Activated CD4-positive, alpha-beta memory T cell treated with anti-CD3 and anti-CD28 coated beads, Interleukin-2, amount 10 ng/mL, durations not matched to agents 7 days and 5 days (primary cell): Measurements from ENCODE around the gene DDX51. TPM values are rescaled to one million over a fixed set of nuclear protein-coding genes. Genes with fewer than 3 reads are reported as not detected.
A peak's percentile ranks its signal among the peaks of the same experiment; 100 is the strongest.
"Not testable (repeated sequence)": the region's sequence is repeated elsewhere in the genome, so short reads cannot be mapped to it uniquely, and the experiment has no call there.

ENCODE experiments used
- CTCF ChIA-PET: fragments of 350-600 bp; sonication (Branson Sonifier 250); formaldehyde crosslinking; loops from one replicate; lab custom pipeline; 2021; ENCODE audit warnings: antibody characterized with exemption, inconsistent platforms; lab: Charles Lee
- POLR2A ChIA-PET: fragments of 350-600 bp; sonication (Branson Sonifier 250); formaldehyde crosslinking; loops from one replicate; lab custom pipeline; 2021; ENCODE audit warnings: antibody characterized with exemption; lab: Charles Lee
- DNase-seq: peaks from one replicate; pipeline ENCODE4 v3.0.0-alpha.2; 2020
- H3K27ac Mint-ChIP-seq: one replicate; pipeline ENCODE4 v1.8.0; 2021; ENCODE audit warnings: mild to moderate bottlenecking, mixed read lengths
- H3K27me3 Mint-ChIP-seq: one replicate; pipeline ENCODE4 v1.8.0; 2021; ENCODE audit warnings: mixed read lengths
- H3K36me3 Mint-ChIP-seq: one replicate; pipeline ENCODE4 v1.8.0; 2021; ENCODE audit warnings: low read depth, mixed read lengths
- H3K4me1 Mint-ChIP-seq: one replicate; pipeline ENCODE4 v1.8.0; 2021; ENCODE audit warnings: mixed read lengths
- H3K4me3 Mint-ChIP-seq: one replicate; pipeline ENCODE4 v1.8.0; 2021; ENCODE audit warnings: mild to moderate bottlenecking, mixed read lengths
- H3K9me3 Mint-ChIP-seq: one replicate; pipeline ENCODE4 v1.8.0; 2021; ENCODE audit warnings: mixed read lengths
- total RNA-seq, 2 experiments: library from RNA; stranded (reverse); gene quantifications; one replicate each; pipeline ENCODE4 v1.2.3, GENCODE V29; 2021

Gene DDX51
- total RNA-seq, 2 experiments from 2014 or later = 17.9 to 18.6 TPM

DNA sequence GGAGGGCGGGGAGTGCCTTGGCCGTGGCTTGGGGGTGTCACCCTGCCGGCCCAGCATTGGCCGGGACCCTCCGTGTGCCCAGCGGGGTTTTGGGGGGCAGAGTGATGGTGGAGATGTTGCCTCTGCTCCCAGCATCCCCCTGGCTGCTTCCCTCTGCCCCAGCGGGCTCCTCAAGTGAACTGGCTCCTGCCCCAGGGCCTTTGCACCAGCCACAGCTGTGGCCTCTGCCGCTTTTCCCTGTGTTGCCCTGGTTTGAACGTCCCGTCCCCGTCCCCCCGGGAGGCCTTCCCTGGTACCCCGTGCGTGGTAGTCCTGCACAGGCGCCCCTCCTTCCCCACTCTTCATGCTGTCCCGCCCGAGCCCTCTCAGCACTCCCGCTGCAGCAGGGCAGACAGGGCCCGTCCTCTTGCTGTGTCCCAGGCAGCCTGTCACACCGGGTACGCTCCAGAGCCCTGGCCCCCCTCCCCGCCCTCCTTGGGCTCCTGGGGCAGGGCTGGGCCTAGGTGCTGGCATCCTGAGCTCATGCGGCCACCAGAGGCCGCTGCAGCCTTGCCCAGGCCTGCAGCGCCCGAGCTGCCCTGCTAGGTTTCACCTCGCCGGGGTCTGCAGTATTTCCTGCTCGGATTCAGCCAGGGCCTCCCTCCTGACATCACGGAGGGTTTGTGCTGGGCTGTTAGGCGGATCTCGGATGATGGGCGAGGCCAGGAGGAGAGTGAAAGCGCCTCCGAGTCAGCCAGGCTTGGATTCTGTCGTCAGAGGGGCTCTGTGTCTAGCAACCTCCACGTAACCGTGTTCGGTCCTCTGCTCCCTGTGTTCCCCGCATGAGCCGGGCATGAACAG is 9.6 kb upstream of the DDX51 start:
- Mint-ChIP-seq H3K36me3 (no peaks in the 10 kb centered on the region), H3K9me3 (no peaks in the 10 kb centered on the region), H3K4me1 (no peaks in the 10 kb centered on the region), H3K27ac (no peak overlapping the region), H3K27me3 (no peaks in the 10 kb centered on the region), H3K4me3 (no peak overlapping the region)
- ChIA-PET CTCF (interaction anchor here (0.5 to 1.4 kb wide), 23 partner anchors 8 to 485 kb away, joined by 3 to 20 read pairs (median 4); partner anchors contain the start of gene NOC4L), POLR2A (interaction anchor here (0.5 to 1.0 kb wide), 3 partner anchors 35 to 260 kb away, joined by 3 read pairs; no protein-coding TSS in a partner anchor)
- peak; percentile 73 for DNase-seq

DNA sequence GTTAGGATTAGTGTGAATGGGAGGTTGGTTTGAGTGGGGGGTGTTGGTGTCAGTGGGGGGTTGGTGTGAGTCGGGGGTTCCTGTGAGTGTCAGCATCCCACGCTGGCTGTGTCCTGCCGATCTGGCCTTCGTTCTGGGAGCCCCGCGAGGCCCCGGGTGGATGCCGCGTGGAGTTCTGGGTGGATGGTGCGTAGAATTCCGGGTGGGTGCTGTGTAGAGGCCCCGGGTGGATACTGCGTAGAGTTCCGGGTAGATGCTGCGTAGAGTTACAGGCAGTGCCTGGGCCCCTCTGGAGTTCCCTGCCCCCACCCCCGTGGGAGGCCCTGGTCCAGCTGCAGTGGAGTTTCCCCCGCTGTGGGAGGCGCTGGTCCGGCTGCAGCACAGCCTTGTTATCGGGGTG is 8.8 kb upstream of the DDX51 start:
- no peak overlapping the region for H3K27ac Mint-ChIP-seq
- ChIA-PET CTCF (interaction anchor here (1.3 to 1.4 kb wide), 4 partner anchors 31 to 462 kb away, joined by 3 to 20 read pairs (median 6); no protein-coding TSS in a partner anchor), POLR2A (no interaction called here)
- H3K36me3 Mint-ChIP-seq = no peaks in the 10 kb centered on the region
- DNase-seq = no peak
- no peaks in the 10 kb centered on the region for H3K4me1 Mint-ChIP-seq
- H3K4me3 Mint-ChIP-seq = no peak overlapping the region
- no peaks in the 10 kb centered on the region for H3K9me3 Mint-ChIP-seq
- H3K27me3 Mint-ChIP-seq = no peaks in the 10 kb centered on the region

DNA sequence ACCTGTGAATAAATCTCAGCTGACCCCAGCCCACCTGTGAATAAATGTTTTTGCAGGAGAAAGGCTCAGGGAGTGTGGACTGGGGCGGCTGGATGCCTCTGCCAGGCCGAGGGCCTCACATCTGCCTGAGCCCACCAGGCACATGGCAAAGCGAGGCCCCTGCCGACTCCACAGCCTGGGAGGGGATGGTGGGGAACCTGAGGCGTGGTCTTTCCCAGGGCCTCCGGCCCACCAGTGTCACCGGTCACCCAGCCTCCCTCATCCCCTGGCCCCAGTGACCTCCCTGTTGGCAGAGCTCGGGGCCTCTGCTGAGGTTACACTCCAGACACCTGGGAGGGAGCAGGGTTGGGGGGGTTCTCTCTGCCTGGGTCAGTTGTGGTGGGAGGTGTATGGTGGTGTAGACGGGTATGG is 8.3 kb upstream of the DDX51 start:
- Mint-ChIP-seq H3K36me3 (no peaks in the 10 kb centered on the region), H3K4me3 (no peak overlapping the region), H3K27ac (no peak overlapping the region), H3K4me1 (no peaks in the 10 kb centered on the region), H3K27me3 (no peaks in the 10 kb centered on the region), H3K9me3 (no peaks in the 10 kb centered on the region)
- CTCF ChIA-PET = interaction anchor here (1.4 kb wide), 1 partner anchor 32 kb away, joined by 3 read pairs; no protein-coding TSS in a partner anchor
- POLR2A ChIA-PET = no interaction called here
- DNase-seq = no peak

DNA sequence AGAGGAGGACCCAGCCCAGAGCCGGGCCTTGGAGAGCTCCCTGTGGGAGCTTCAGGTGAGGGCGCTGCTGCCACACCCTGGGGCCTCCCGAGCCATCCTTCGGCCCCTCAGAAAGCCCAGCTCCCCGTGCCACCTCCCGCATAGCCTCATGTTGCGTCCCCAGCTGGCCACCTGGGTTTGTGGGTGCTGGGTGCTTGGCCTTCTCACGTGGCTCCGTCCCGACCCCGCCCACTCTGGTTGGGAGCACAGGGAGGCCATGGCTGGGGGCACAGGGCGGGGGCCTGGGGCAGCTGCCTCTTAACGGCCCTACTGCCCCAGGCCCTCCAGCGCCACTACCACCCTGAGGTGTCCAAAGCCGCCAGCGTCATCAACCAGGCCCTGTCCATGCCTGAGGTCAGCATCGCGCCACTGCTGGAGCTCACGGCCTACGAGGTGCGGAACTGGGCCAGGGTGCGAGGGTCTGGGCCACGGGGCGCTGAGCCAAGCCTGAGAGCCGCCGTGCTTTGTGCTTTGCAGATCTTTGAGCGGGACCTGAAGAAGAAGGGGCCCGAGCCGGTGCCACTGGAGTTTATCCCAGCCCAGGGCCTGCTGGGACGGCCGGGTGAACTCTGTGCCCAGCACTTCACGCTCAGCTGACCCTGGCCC is 7.8 kb upstream of the DDX51 start:
- Mint-ChIP-seq H3K36me3 (no peaks in the 10 kb centered on the region), H3K27me3 (no peaks in the 10 kb centered on the region), H3K27ac (no peak overlapping the region), H3K4me1 (peaks cover under 1% of the 10 kb centered on the region), H3K9me3 (no peaks in the 10 kb centered on the region), H3K4me3 (no peak overlapping the region)
- CTCF ChIA-PET = no interaction called here
- no peak for DNase-seq
- POLR2A ChIA-PET = no interaction called here

DNA sequence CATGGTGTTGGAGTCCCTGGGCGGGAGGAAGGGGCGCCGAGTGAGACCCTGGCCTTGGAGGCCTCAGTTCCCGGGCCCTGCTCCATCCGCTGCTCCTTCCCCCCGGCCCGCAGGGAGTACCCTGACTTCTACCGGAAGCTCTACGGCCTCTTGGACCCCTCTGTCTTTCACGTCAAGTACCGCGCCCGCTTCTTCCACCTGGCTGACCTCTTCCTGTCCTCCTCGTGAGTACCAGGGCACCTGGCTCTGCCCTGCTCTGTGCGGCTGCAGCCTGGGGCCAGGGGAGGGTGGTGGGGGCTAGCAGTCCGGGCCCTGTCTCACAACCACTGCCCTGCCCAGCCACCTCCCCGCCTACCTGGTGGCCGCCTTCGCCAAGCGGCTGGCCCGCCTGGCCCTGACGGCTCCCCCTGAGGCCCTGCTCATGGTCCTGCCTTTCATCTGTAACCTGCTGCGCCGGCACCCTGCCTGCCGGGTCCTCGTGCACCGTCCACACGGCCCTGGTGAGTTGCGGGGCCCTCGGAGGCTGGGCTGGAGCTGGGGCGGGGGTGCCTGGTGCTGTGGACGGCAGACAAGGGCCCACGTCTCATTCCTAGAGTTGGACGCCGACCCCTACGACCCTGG is 7.1 kb upstream of the DDX51 start:
- no peak for DNase-seq

DNA sequence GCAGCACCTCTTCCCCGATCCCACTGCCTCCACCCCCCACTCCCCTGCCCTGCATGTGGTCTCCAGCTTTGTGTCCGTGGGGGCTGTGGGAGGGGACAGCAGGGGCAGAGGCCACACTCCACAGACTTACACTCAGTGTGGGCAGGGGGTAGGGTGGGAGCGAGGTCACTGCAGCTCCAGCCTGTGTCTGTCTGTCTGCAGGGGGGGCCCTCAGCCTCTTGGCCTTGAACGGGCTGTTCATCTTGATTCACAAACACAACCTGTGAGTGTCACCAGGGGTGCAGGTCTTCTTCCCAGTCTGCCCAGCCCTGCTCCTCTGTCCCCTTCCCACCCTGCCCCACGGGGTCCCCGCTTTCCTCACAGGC is 6.6 kb upstream of the DDX51 start:
- ChIA-PET CTCF (no interaction called here), POLR2A (no interaction called here)
- DNase-seq = no peak
- Mint-ChIP-seq H3K27me3 (no peaks in the 10 kb centered on the region), H3K4me3 (no peak overlapping the region), H3K36me3 (peaks cover 2% of the 10 kb centered on the region), H3K27ac (no peak overlapping the region), H3K9me3 (no peaks in the 10 kb centered on the region), H3K4me1 (peaks cover 11% of the 10 kb centered on the region)

More for the DNA sequence above, 7.1 kb upstream of the DDX51 start:
- no peaks in the 10 kb centered on the region for H3K9me3 Mint-ChIP-seq
- POLR2A ChIA-PET = no interaction called here
- CTCF ChIA-PET = no interaction called here
- no peak overlapping the region for H3K27ac Mint-ChIP-seq
- no peak overlapping the region for H3K4me3 Mint-ChIP-seq
- H3K36me3 Mint-ChIP-seq = peaks cover under 1% of the 10 kb centered on the region
- peaks cover 6% of the 10 kb centered on the region for H3K4me1 Mint-ChIP-seq
- H3K27me3 Mint-ChIP-seq = no peaks in the 10 kb centered on the region

DNA sequence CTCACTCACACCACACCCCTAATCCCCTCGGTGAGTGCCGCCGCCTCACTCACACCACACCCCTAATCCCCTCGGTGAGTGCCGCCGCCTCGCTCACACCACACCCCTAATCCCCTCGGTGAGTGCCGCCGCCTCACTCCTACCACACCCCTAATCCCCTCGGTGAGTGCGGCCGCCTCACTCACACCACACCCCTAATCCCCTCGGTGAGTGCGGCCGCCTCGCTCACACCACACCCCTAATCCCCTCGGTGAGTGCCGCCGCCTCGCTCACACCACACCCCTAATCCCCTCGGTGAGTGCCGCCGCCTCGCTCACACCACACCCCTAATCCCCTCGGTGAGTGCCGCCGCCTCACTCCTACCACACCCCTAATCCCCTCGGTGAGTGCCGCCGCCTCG is 5.4 kb upstream of the DDX51 start:
- H3K36me3 Mint-ChIP-seq, H3K9me3 Mint-ChIP-seq, POLR2A ChIA-PET, H3K4me3 Mint-ChIP-seq, H3K27ac Mint-ChIP-seq, CTCF ChIA-PET, DNase-seq, H3K27me3 Mint-ChIP-seq: not testable (repeated sequence)
- peaks cover 22% of the 10 kb centered on the region for H3K4me1 Mint-ChIP-seq

DNA sequence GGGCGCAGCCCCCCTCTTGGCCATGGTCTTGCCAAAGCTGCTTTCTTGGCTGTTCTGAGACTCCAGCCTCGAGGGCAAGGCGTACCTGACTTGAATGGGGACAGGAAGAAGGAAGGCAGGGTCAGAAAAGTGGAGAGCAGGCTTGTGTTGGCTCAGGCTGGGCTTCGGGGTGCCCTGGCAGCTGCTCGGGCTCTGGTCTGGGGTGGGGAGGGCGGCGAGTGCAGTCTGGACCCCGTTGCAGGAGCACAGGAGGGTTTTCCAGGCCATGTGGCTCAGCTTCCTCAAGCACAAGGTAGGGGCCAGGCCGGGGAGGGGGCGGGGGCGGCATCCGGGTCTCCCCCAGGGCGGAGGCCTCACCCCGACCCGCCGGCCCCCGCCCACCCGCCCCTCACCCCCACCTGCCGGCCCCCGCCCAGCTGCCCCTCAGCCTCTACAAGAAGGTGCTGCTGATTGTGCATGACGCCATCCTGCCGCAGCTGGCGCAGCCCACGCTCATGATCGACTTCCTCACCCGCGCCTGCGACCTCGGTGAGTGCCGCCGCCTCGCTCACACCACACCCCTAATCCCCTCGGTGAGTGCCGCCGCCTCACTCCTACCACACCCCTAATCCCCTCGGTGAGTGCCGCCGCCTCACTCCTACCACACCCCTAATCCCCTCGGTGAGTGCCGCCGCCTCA is 4.4 kb upstream of the DDX51 start:
- no peaks in the 10 kb centered on the region for H3K9me3 Mint-ChIP-seq
- H3K27ac Mint-ChIP-seq = no peak overlapping the region
- CTCF ChIA-PET = no interaction called here
- H3K4me1 Mint-ChIP-seq = peaks cover 24% of the 10 kb centered on the region
- no peaks in the 10 kb centered on the region for H3K27me3 Mint-ChIP-seq
- peaks cover 4% of the 10 kb centered on the region for H3K36me3 Mint-ChIP-seq
- no peak for DNase-seq
- POLR2A ChIA-PET = interaction anchor here (1.2 kb wide), 1 partner anchor 34 kb away, joined by 4 read pairs; no protein-coding TSS in a partner anchor
- H3K4me3 Mint-ChIP-seq = no peak overlapping the region

DNA sequence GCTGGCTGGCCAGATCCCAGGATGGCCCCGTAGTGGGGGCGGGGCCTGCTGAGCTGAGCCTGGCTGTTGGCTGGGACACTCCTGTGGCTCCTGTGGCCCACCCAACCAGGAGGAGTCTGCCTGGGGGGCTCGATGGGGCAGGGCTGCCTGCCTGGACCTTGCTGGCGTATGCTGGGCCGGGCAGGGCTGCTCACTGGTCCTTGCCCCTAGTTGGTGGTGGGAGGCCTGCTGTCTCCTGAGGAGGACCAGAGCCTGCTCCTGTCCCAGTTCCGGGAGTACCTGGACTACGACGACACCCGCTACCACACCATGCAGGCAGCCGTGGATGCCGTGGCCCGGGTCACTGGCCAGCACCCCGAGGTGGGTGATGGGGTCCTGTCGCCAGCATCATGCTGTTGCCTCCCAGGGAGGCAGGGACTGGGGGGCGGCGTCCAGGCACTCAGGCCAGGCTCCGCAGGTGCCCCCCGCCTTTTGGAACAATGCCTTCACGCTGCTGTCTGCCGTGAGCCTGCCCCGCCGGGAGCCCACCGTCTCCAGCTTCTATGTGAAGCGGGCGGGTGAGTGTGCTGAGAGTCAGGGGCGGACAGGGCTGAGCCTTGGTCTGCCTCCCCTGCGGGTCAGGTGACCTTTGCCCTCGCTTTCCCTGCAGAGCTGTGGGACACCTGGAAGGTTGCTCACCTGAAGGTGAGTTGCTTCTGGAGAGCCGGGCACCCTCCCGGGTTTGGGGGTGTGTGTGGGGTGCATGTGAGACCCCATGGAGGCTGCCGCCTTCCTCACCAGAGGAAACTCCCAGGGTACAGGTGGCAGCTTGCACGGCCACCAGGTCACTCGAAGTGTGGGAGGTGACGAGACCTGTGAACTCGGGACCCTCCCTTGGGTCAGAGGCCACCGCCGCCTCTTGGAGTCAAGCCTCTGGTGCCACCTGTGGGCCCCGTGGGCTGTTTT is 3.6 kb upstream of the DDX51 start:
- ChIA-PET POLR2A (interaction anchor here (1.2 kb wide), 1 partner anchor 35 kb away, joined by 4 read pairs; no protein-coding TSS in a partner anchor), CTCF (no interaction called here)
- H3K27ac Mint-ChIP-seq = no peak overlapping the region
- DNase-seq = no peak
- H3K27me3 Mint-ChIP-seq = no peaks in the 10 kb centered on the region
- peaks cover 7% of the 10 kb centered on the region for H3K36me3 Mint-ChIP-seq
- H3K4me3 Mint-ChIP-seq = no peak overlapping the region
- H3K9me3 Mint-ChIP-seq = no peaks in the 10 kb centered on the region
- peaks cover 30% of the 10 kb centered on the region for H3K4me1 Mint-ChIP-seq

DNA sequence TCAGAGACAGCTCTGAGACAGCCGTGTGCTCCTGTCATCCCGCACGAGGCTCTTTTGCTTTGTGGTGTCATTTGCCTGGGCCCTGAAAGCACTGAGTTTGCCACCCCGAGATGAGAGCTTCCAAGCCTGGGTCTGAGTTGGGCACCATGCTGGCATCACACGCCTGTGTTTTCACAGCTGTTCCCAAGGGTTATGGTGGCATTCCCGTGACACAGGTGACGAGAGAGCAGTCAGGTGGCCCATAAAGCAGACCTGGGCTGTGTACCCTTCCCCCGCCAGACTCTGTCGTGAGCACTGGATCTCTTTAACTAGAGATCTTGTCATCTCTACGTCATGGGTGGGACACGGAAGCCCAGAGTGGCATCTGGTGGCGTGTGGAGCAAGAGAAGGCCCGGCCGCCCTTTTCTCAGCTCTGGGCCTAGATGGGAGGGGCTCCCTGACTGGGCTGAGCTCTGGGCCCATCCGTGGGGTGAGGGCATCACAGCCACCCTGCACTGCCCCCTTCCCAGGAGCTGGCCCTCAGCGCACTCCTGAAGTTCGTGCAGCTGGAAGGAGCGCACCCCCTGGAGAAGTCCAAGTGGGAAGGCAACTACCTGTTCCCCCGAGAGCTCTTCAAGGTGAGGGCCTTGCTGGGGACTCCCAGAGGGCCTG is 2.8 kb upstream of the DDX51 start:
- no peak overlapping the region for H3K27ac Mint-ChIP-seq
- no peak overlapping the region for H3K4me3 Mint-ChIP-seq
- peaks cover 9% of the 10 kb centered on the region for H3K36me3 Mint-ChIP-seq
- CTCF ChIA-PET = no interaction called here
- DNase-seq = no peak
- POLR2A ChIA-PET = interaction anchor here (1.2 kb wide), 1 partner anchor 36 kb away, joined by 4 read pairs; no protein-coding TSS in a partner anchor
- no peaks in the 10 kb centered on the region for H3K9me3 Mint-ChIP-seq
- H3K4me1 Mint-ChIP-seq = peaks cover 34% of the 10 kb centered on the region
- H3K27me3 Mint-ChIP-seq = no peaks in the 10 kb centered on the region

DNA sequence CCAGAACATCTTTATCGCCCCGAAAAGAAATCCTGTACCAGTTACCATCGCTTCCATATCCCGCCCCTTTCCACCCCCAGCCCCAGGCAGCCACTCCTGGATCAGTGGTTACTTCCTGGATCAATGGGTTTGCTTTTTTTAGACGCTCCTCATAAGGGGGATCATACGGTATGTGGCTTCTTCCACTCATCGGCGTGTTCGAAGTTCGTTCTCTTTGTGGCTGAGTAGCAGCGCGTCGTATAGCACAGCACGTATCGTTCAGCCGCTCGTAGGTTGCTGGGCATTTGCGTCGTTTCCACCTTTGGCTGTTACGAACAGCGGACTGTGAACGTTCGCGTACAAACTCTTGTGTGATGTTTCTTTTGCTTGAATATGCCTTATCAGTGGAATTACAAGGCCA is 2.0 kb upstream of the DDX51 start:
- Mint-ChIP-seq H3K4me3 (peak overlapping the region; percentile 94), H3K36me3 (peaks cover 9% of the 10 kb centered on the region), H3K27me3 (no peaks in the 10 kb centered on the region), H3K4me1 (peaks cover 34% of the 10 kb centered on the region), H3K9me3 (no peaks in the 10 kb centered on the region), H3K27ac (peak overlapping the region; percentile 38)
- CTCF ChIA-PET = interaction anchor here (2.1 kb wide), 1 partner anchor 8 kb away, joined by 7 read pairs; no protein-coding TSS in a partner anchor
- POLR2A ChIA-PET = interaction anchor here (1.1 kb wide), 1 partner anchor 14 kb away, joined by 4 read pairs; no protein-coding TSS in a partner anchor
- DNase-seq = no peak
